K562 (cell line): ENCODE measurements around the gene RNF32. TPM values are rescaled to one million over a fixed set of nuclear protein-coding genes. Genes with fewer than 3 reads are reported as not detected.
A peak's percentile ranks its signal among the peaks of the same experiment; 100 is the strongest.

Experiments used
- BRF1 ChIP-seq: IDR thresholded peaks from 3 replicates; pipeline ENCODE4 v1.6.1; 2011; ENCODE audit warnings: borderline replicate concordance, mild to moderate bottlenecking; ENCODE audit not compliant: insufficient read length; ENCODE audit errors: extremely low read depth
- EP300 ChIP-seq: IDR thresholded peaks from 2 replicates; pipeline ENCODE4 v1.6.1; 2012; ENCODE audit warnings: low read length, improper control_type of control experiment
- FOS ChIP-seq: IDR thresholded peaks from 3 replicates; pipeline ENCODE4 v1.6.1; 2011; ENCODE audit not compliant: insufficient read length; ENCODE audit errors: extremely low read depth
- HIVEP1 ChIP-seq: fragments of 250-450 bp; sonication (Bioruptor Pico); IDR thresholded peaks from 2 replicates; pipeline ENCODE4 v1.4.0; 2020; ENCODE audit warnings: mild to moderate bottlenecking
- JUNB ChIP-seq: fragments of 450-650 bp; formaldehyde crosslinking; conservative IDR thresholded peaks from 2 replicates; pipeline ENCODE4 v1.4.0; 2020; ENCODE audit warnings: mild to moderate bottlenecking
- KLF6 ChIP-seq: fragments of 250-450 bp; sonication (Bioruptor Pico); IDR thresholded peaks from 2 replicates; pipeline ENCODE4 v1.4.0; 2020; ENCODE audit warnings: mild to moderate bottlenecking, moderate library complexity, borderline replicate concordance
- MNT ChIP-seq, 2 experiments: fragments of 450-650 bp; conservative IDR thresholded peaks; 2 replicates each; pipeline ENCODE4 v1.6.1; 2017; ENCODE audit warnings: mild to moderate bottlenecking in 2 of 2, moderate library complexity in 2 of 2
- MYBL2 ChIP-seq, 2 experiments: fragments of 450-650 bp in 1 of 2; sonication (generic) in 1 of 2; formaldehyde crosslinking in 1 of 2; IDR thresholded peaks; 2 replicates each; pipeline versions ENCODE4 v1.6.1 to v1.8.1; 2017 to 2022; ENCODE audit warnings: borderline replicate concordance in 1 of 2, inconsistent platforms in 1 of 2, low read depth in 1 of 2, mild to moderate bottlenecking in 1 of 2, missing genetic modification reagents in 1 of 2, moderate library complexity in 1 of 2
- NONO ChIP-seq, 2 experiments: fragments of 200-400 bp in 1 of 2; fragments of 450-650 bp in 1 of 2; formaldehyde crosslinking in 1 of 2; IDR thresholded peaks; 2 replicates each; pipeline ENCODE4 v1.6.1; 2017; ENCODE audit warnings: low read depth in 2 of 2, mild to moderate bottlenecking in 2 of 2, moderate library complexity in 2 of 2, low read length in 1 of 2
- NR0B1 ChIP-seq: fragments of 450-650 bp; IDR thresholded peaks from one replicate; pipeline ENCODE4 v1.6.1; 2018; ENCODE audit warnings: mild to moderate bottlenecking, moderate library complexity; ENCODE audit not compliant: partially characterized antibody
- SAFB ChIP-seq: fragments of 200-400 bp; formaldehyde crosslinking; IDR thresholded peaks from 2 replicates; pipeline ENCODE4 v1.6.1; 2017; ENCODE audit warnings: low read depth, low read length, borderline replicate concordance
- SLC30A9 ChIP-seq: fragments of 250-450 bp; sonication (Bioruptor Pico); IDR thresholded peaks from 2 replicates; pipeline ENCODE4 v1.8.0; 2022; ENCODE audit warnings: mild to moderate bottlenecking, moderate library complexity
- THRB ChIP-seq: fragments of 450-650 bp; formaldehyde crosslinking; conservative IDR thresholded peaks from 2 replicates; pipeline ENCODE4 v1.4.0; 2022; ENCODE audit warnings: mild to moderate bottlenecking, missing genetic modification characterization
- ZNF253 ChIP-seq: fragments of 250-450 bp; sonication (Bioruptor Pico); conservative IDR thresholded peaks from 2 replicates; pipeline ENCODE4 v1.6.1; 2021; ENCODE audit warnings: mild to moderate bottlenecking
- ZNF324 ChIP-seq: fragments of 250-450 bp; sonication (Bioruptor Pico); IDR thresholded peaks from 2 replicates; pipeline ENCODE4 v1.4.0; 2020; ENCODE audit warnings: mild to moderate bottlenecking
- ZNF384 ChIP-seq: IDR thresholded peaks from 2 replicates; pipeline ENCODE4 v1.6.1; 2012; ENCODE audit warnings: low read depth, low read length, improper control_type of control experiment
- ZNF408 ChIP-seq: fragments of 250-450 bp; sonication (Bioruptor Pico); IDR thresholded peaks from 2 replicates; pipeline ENCODE4 v1.4.0; 2020; ENCODE audit warnings: low read depth, mild to moderate bottlenecking, moderate library complexity
- ZNF436 ChIP-seq: fragments of 250-450, 450-650 bp; sonication (Bioruptor Pico); formaldehyde crosslinking; IDR thresholded peaks from 2 replicates; pipeline ENCODE4 v1.7.0; 2020; ENCODE audit warnings: mild to moderate bottlenecking
- ZNF695 ChIP-seq: fragments of 450-650 bp; formaldehyde crosslinking; IDR thresholded peaks from 2 replicates; pipeline ENCODE4 v1.4.0; 2020; ENCODE audit warnings: mild to moderate bottlenecking, moderate library complexity
- polyA plus RNA-seq, 8 experiments: library from polyadenylated mRNA; depleted of rRNA in 4 of 8; stranded (reverse) in 5 of 8; unstranded in 3 of 8; fragments of >200 nt; fragmentation: Nextera tagmentation in 2 of 8; fragmentation: Illumina TruSeq in 1 of 8; extraction: Ambion mirVana in 2 of 8; extraction: Trizol in 1 of 8; gene quantifications; 2 replicates each; pipeline versions ENCODE4 v1.2.1 to v1.2.3, GENCODE V29; 2011 to 2014; ENCODE audit warnings: inconsistent platforms in 1 of 8, missing spikeins in 1 of 8
- total RNA-seq, 7 experiments: library from RNA; depleted of rRNA in 6 of 7; stranded (reverse); fragments of >200 nt in 6 of 7; fragmentation: Illumina TruSeq in 2 of 7; extraction: Trizol in 2 of 7; gene quantifications; 2 replicates each; pipeline versions ENCODE4 v1.2.1 to v1.2.3, GENCODE V29; 2011 to 2021; ENCODE audit warnings: low replicate concordance in 1 of 7
- TF ChIP-seq, protein P1 (sequence below): fragments of 250-450 bp; sonication (Bioruptor Pico); IDR thresholded peaks from 2 replicates; pipeline ENCODE4 v1.8.0; 2022; ENCODE audit warnings: inconsistent platforms, mild to moderate bottlenecking, moderate library complexity, borderline replicate concordance
- TF ChIP-seq, protein P2 (sequence below): sonication (generic); formaldehyde crosslinking; IDR thresholded peaks from 2 replicates; pipeline ENCODE4 v1.8.1; 2023; ENCODE audit warnings: mild to moderate bottlenecking, missing genetic modification reagents

Gene RNF32
- total and polyA plus RNA-seq, 9 of the 15 experiments (the other 6 are each of a cell fraction or from before 2014, with no cell fraction given): 2.6 to 7.0 (median 4.6) TPM

DNA sequence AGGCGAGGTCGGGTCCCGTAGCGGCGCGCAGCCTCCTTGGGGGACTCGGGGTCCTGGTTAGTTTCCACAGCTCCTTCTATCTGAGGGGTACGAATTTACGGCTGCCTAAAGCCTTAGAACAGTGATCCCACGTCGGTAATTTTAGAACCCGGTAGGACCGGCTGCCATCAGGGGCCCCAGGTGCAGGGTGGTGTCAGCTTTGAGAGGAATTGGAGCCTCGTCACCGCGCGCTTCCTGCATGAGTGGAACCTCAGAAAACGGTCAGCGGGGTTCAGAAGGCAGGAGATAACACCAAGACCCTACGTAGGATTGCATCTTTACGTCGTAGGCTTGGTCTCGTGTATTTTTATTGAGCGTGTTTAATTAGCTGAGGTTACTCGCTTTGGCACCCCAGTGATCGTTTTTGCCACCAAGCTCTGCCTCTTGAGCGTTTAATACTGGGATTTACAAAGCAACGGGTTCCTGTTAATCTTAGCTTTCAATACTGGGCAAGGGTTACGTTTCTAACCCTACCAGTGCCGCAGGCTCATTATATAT, 443 bp downstream of the RNF32 start (continued):
- TF ChIP-seq THRB (no peak), ZNF695 (CRISPR knock-in tag) (0 out of 2 replicates have a peak, but pooled peaks have one; percentile 28), NR0B1 (no peak), EP300 (no peak), BRF1 (no peak), ZNF324 (CRISPR knock-in tag) (no peak), ZNF408 (no peak), HIVEP1 (CRISPR knock-in tag) (no peak), NONO (IDR thresholded peaks at IDR 0.05; ENCODE audit: low read depth in 2 of 2, low read length in 1 of 2) (no peak), ZNF384 (no peak), MYBL2 (IDR thresholded peaks at IDR 0.05; ENCODE audit: low read depth) (no peak), MYBL2 (CRISPR knock-in tag; IDR thresholded peaks at IDR 0.05; ENCODE audit: borderline replicate concordance) (no peak), SAFB (peak; percentile 38; the same call in 1 of the 2 replicates), MNT (conservative IDR thresholded peaks at IDR 0.05) (no peak), KLF6 (CRISPR knock-in tag) (no peak), JUNB (CRISPR knock-in tag) (no peak), SLC30A9 (no peak), ZNF436 (CRISPR knock-in tag) (no peak), FOS (no peak), ZNF253 (CRISPR knock-in tag) (no peak)
- TF ChIP-seq, protein P1, sequence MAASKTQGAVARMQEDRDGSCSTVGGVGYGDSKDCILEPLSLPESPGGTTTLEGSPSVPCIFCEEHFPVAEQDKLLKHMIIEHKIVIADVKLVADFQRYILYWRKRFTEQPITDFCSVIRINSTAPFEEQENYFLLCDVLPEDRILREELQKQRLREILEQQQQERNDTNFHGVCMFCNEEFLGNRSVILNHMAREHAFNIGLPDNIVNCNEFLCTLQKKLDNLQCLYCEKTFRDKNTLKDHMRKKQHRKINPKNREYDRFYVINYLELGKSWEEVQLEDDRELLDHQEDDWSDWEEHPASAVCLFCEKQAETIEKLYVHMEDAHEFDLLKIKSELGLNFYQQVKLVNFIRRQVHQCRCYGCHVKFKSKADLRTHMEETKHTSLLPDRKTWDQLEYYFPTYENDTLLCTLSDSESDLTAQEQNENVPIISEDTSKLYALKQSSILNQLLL: no peak
- TF ChIP-seq, protein P2, sequence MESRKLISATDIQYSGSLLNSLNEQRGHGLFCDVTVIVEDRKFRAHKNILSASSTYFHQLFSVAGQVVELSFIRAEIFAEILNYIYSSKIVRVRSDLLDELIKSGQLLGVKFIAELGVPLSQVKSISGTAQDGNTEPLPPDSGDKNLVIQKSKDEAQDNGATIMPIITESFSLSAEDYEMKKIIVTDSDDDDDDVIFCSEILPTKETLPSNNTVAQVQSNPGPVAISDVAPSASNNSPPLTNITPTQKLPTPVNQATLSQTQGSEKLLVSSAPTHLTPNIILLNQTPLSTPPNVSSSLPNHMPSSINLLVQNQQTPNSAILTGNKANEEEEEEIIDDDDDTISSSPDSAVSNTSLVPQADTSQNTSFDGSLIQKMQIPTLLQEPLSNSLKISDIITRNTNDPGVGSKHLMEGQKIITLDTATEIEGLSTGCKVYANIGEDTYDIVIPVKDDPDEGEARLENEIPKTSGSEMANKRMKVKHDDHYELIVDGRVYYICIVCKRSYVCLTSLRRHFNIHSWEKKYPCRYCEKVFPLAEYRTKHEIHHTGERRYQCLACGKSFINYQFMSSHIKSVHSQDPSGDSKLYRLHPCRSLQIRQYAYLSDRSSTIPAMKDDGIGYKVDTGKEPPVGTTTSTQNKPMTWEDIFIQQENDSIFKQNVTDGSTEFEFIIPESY (CRISPR knock-in tag): no peak
